NT2/D1 (cell line): ENCODE measurements around the gene MARK3.
A peak's percentile ranks its signal among the peaks of the same experiment; 100 is the strongest.

Source experiments
- DNase-seq: peaks from one replicate; pipeline ENCODE4 v3.0.0-alpha.2; 2011; ENCODE audit warnings: low read depth, low spot score
- H3K27me3 ChIP-seq: 2 replicates; pipeline ENCODE4 v1.6.0; 2011; ENCODE audit warnings: mild to moderate bottlenecking; ENCODE audit not compliant: insufficient read length, insufficient read depth
- H3K36me3 ChIP-seq: 2 replicates; pipeline ENCODE4 v1.6.1; 2011; ENCODE audit warnings: mild to moderate bottlenecking, low read length, mixed read lengths; ENCODE audit not compliant: insufficient read depth, insufficient read length
- H3K4me1 ChIP-seq: 2 replicates; pipeline ENCODE4 v1.5.1; 2011; ENCODE audit not compliant: insufficient read depth, insufficient read length
- H3K4me3 ChIP-seq: 2 replicates; pipeline ENCODE4 v1.5.1; 2011; ENCODE audit warnings: low read depth; ENCODE audit not compliant: insufficient read length
- H3K9ac ChIP-seq: 2 replicates; pipeline ENCODE4 v1.6.0; 2011; ENCODE audit warnings: low read depth; ENCODE audit not compliant: insufficient read length
- H3K9me3 ChIP-seq: 2 replicates; pipeline ENCODE4 v1.5.1; 2011; ENCODE audit warnings: mild to moderate bottlenecking, low read length; ENCODE audit not compliant: insufficient read depth
- SUZ12 ChIP-seq: IDR thresholded peaks from 2 replicates; pipeline ENCODE4 v1.6.1; 2011; ENCODE audit not compliant: insufficient read length, insufficient read depth; ENCODE audit errors: extremely low read depth
- YY1 ChIP-seq: IDR thresholded peaks from 2 replicates; pipeline ENCODE4 v1.6.1; 2011; ENCODE audit not compliant: insufficient read length, insufficient read depth
- ZNF274 ChIP-seq: IDR thresholded peaks from 2 replicates; pipeline ENCODE4 v1.6.1; 2011; ENCODE audit warnings: mild to moderate bottlenecking, low read depth, low read length

Gene MARK3

DNA sequence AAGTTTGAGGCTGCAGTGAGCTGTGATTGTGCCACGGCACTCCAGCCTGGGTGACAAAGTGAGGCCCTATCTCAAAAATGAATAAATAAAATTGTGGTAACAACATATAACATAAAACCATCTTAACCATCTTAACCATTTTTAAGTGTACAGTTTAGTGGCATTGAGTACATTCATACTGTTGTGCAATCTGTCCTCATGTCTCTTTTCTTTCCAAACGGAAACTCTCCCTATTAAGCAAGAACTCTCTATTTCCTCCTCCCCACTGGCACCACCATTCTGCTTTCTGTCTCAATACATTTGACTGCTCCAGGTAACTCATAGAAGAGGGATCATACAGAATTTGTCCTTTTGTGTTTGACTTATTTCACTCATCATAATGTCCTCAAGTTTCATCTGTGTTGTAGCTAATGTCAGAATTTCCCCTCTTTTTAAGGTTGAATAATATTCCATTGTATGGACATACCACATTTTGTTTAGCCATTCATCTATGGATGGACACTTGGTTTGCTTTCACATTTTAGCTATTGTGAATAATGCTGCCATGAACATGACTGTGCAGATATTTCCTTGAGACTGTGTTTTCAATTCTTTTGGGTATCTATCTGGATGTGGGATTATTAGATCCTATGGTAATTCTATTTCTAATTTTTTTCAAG is 4.4 kb upstream of the MARK3 start:
- Histone ChIP-seq H3K27me3 (peaks cover 6% of the 10 kb centered on the region), H3K4me1 (peaks cover 6% of the 10 kb centered on the region), H3K4me3 (no peak overlapping the region), H3K9me3 (no peaks in the 10 kb centered on the region), H3K9ac (no peak overlapping the region), H3K36me3 (no peaks in the 10 kb centered on the region)
- TF ChIP-seq YY1 (no peak), ZNF274 (no peak), SUZ12 (no peak)
- DNase-seq: no peak

DNA sequence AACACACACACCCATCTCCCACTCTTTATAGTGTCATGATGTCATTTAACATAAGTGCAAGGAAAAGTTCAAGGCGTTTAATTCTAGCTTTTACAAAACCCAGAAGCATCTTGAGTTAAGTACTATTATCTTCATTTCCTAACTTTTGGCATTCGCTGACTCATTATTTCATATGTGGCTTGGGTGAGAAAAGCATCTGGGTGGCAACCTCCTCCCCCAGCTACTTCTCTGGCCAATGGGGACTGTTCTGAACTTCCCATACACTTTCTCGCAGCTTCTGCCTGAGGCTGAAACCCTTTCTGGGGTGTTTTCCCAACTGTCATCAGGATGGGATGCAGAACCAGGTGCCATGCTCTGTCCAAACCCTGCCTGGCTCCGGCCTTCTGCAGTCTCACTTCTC is 2.8 kb upstream of the MARK3 start:
- H3K4me3 ChIP-seq: no peak overlapping the region
- no peaks in the 10 kb centered on the region for H3K9me3 ChIP-seq
- H3K9ac ChIP-seq: no peak overlapping the region
- no peaks in the 10 kb centered on the region for H3K36me3 ChIP-seq
- DNase-seq: no peak
- no peak for TF ChIP-seq ZNF274
- TF ChIP-seq SUZ12: no peak
- TF ChIP-seq YY1: no peak
- peaks cover 6% of the 10 kb centered on the region for H3K27me3 ChIP-seq
- peaks cover 6% of the 10 kb centered on the region for H3K4me1 ChIP-seq

DNA sequence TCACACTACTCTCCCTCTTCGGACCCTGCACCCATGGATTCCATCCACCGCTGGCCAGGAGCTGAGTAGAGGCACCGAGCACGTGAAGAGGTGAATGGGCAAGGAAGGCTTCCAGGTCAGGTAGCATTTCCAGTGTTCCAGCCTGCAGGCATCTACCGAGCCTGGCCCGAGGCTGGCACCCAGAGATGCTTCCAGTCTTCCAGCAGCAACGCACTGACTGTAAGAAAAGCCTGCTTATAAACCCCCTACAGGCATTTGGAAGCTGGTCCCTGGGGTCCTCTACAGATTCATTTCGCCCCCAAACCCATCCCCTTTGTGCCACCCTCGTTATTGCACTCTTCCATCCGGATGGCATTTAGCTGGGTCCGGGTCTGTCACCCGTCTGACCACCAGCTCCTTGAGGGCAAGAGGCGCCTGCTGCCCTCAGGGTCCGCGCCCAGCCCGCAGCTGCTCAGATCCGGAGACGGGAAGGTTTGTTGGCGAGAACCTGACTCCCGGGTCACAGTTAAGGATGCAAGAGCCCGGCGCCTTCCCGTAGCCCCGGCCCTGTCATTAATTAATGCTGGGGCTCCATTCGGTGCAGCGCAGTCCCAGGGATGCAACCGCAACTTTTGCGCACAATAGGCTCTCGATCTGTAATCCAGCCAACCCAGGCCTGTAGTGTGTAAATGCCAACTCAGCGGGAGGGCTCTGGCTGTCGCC is 614 bp upstream of the MARK3 start:
- no peak for DNase-seq
- Histone ChIP-seq H3K27me3 (peaks cover 6% of the 10 kb centered on the region), H3K9me3 (no peaks in the 10 kb centered on the region), H3K36me3 (peaks cover 2% of the 10 kb centered on the region), H3K9ac (peak overlapping the region; percentile 67), H3K4me3 (peak overlapping the region; percentile 94), H3K4me1 (peaks cover 4% of the 10 kb centered on the region)
- TF ChIP-seq YY1 (no peak), ZNF274 (no peak), SUZ12 (no peak)

DNA sequence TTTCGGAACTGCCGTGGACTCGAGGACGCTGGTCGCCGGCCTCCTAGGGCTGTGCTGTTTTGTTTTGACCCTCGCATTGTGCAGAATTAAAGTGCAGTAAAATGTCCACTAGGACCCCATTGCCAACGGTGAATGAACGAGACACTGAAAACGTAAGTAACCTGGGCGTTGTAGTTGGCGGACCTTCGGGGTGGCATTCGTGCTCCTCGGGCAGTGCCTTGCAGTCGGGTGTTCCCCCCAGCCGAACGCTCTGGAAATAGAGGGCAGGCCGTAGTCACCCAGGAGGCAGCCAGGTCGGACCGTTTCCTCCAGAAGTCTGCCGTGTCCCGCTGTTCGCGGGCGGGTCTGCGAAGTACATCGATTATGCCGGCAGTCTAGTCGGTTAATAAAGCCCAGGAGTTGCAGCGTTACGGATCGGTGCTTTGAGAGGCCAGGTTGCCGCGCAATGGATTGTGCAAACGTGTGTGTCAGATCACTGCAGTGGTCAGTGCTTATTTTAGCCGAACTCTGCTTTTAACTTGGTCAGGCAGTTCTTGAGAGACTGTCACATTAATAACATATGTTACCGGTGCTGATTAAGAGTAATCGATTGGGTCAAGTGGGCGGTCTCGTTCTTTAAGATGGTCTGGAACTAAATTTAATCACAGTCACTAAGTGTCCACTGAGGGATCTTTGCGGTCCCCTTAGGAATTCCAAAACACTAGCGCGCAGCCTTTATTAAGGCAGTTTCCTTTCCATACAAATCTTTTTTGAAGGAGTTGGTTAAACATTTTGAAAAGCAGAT is 906 bp downstream of the MARK3 start:
- peaks cover 6% of the 10 kb centered on the region for H3K27me3 ChIP-seq
- peak overlapping the region; percentile 94 for H3K4me3 ChIP-seq
- no peaks in the 10 kb centered on the region for H3K9me3 ChIP-seq
- H3K4me1 ChIP-seq: peaks cover 4% of the 10 kb centered on the region
- peaks cover 2% of the 10 kb centered on the region for H3K36me3 ChIP-seq
- peak overlapping the region; percentile 95 for H3K9ac ChIP-seq
- no peak for DNase-seq
- TF ChIP-seq SUZ12: no peak
- TF ChIP-seq ZNF274: no peak
- TF ChIP-seq YY1: no peak

DNA sequence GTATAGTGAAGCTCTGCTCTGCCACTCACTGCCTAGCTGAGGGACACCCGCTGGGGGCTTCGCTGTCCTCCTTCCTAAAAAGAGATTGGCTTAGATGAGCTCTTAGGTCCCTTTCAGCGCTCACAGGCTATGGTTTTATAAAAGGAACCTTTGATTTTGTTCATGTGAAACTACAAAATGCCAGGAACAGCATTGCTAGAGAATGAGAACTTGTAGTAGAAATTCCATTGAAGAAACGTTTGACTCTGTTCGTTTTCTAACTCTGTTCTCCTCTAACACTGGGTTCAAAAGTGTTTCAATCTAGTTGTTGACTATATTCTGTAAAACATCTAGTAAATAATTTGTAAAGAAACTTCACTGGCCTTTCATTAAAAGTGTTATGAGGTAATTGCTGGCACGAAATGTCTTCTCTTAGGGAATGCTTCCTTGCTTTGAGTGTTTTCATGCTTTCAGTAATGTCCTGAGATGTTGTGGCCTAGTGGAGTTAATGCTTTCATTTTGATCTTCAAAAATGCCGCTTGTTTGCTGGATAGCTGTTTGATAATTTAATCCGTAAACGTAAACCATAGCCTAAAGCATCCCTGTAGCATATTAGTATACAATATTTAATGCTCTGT is 1.6 kb downstream of the MARK3 start:
- peaks cover 2% of the 10 kb centered on the region for H3K36me3 ChIP-seq
- TF ChIP-seq SUZ12: no peak
- TF ChIP-seq YY1: no peak
- TF ChIP-seq ZNF274: no peak
- H3K9me3 ChIP-seq: no peaks in the 10 kb centered on the region
- DNase-seq: no peak
- peaks cover 4% of the 10 kb centered on the region for H3K4me1 ChIP-seq
- peaks cover 6% of the 10 kb centered on the region for H3K27me3 ChIP-seq
- peak overlapping the region; percentile 95 for H3K9ac ChIP-seq
- peak overlapping the region; percentile 94 for H3K4me3 ChIP-seq

DNA sequence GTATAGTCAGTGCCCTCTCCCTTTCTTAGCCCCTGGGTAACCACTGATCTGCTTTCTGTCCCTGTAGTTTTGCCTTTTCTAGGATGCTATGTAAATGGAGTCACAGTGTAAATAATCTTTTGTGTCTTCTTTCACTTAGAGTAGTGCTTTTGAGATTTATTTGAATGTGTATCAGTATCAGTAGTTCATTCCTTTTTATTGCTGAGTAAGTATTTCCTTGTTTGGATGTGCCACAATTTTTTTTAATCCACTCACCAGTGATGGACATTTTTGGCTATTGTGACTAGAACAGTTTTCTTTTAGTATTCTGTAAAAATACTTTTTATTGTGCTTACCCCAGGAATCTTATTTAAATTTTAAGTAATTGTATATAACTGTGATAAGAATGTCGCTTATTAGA is 3.4 kb downstream of the MARK3 start:
- no peak for DNase-seq
- Histone ChIP-seq H3K4me1 (peaks cover 4% of the 10 kb centered on the region), H3K4me3 (no peak overlapping the region), H3K36me3 (peaks cover 2% of the 10 kb centered on the region), H3K27me3 (peaks cover 6% of the 10 kb centered on the region), H3K9ac (no peak overlapping the region), H3K9me3 (no peaks in the 10 kb centered on the region)
- TF ChIP-seq SUZ12 (no peak), YY1 (no peak), ZNF274 (no peak)

DNA sequence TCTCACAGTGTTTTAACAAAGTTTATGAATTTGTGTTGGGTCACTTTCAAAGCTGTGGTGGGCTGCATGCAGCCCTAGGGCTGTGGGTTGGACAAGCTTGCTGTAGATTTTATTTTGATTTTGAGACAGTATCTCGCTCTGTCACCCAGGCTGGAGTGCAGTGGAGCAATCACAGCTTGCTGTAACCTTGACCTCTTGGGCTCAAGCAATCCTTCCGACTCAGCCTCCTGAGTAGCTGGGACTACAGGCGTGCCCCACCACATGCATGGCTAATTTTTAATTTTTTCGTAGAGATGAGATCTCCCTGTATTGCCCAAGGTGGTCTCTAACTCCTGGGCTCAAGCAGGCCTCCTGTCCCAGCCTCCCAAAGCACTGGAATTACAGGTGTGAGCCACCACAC is 5.4 kb downstream of the MARK3 start:
- no peak for TF ChIP-seq ZNF274
- no peak overlapping the region for H3K4me3 ChIP-seq

More for the DNA sequence above, 5.4 kb downstream of the MARK3 start:
- no peak for DNase-seq
- H3K9me3 ChIP-seq: no peaks in the 10 kb centered on the region
- no peaks in the 10 kb centered on the region for H3K27me3 ChIP-seq
- H3K36me3 ChIP-seq: peaks cover 2% of the 10 kb centered on the region
- no peak overlapping the region for H3K9ac ChIP-seq
- no peaks in the 10 kb centered on the region for H3K4me1 ChIP-seq
